LNCAP (cell line): ENCODE measurements around the gene ZNF804A.

ENCODE experiments used
- CTCF ChIP-seq: fragments of 450-650 bp; IDR thresholded peaks from 2 replicates; pipeline ENCODE4 v1.5.1; 2017; ENCODE audit warnings: mild to moderate bottlenecking

Gene ZNF804A

GRCh38 chr2:184780944-184781343, 182.6 kb downstream of the ZNF804A start:
- no peak for TF ChIP-seq CTCF

GRCh38 chr2:184783576-184783975, 185.2 kb downstream of the ZNF804A start:
- no peak for TF ChIP-seq CTCF

- no peak for TF ChIP-seq CTCF
Measured at GRCh38 chr2:184793176-184793575, 194.8 kb downstream of the ZNF804A start.

GRCh38 chr2:184799379-184799778, 201.1 kb downstream of the ZNF804A start:
- TF ChIP-seq CTCF = no peak

GRCh38 chr2:184814421-184814820, 216.1 kb downstream of the ZNF804A start:
- no peak for TF ChIP-seq CTCF

- TF ChIP-seq CTCF = no peak
Measured at GRCh38 chr2:184815824-184816223, 217.5 kb downstream of the ZNF804A start.

GRCh38 chr2:184824597-184824996, 226.3 kb downstream of the ZNF804A start:
- TF ChIP-seq CTCF = no peak

GRCh38 chr2:184830531-184830930, 232.2 kb downstream of the ZNF804A start:
- no peak for TF ChIP-seq CTCF
